Body of pancreas (tissue), 4 donors: ENCODE measurements around the gene SSH2. TPM values are rescaled to one million over a fixed set of nuclear protein-coding genes. Genes with fewer than 3 reads are reported as not detected.
A peak's percentile ranks its signal among the peaks of the same experiment; 100 is the strongest.

Experiments used
- ATAC-seq: fragments of 150-250 bp; one replicate; pipeline ENCODE4 v1.9.1; 2016
- DNase-seq, 4 donors: peaks; one replicate each; pipeline ENCODE4 v3.0.0-alpha.2; 2019
- H3K27ac ChIP-seq, 4 donors: fragments of 200-600 bp; sonication (generic); 1 replicate in 3 of 4; 2 replicates in 1 of 4; pipeline versions ENCODE4 v1.5.1 to v1.6.1; 2016 to 2019; ENCODE audit warnings: mild to moderate bottlenecking in 1 of 4, mixed read lengths in 1 of 4, moderate library complexity in 1 of 4
- H3K27me3 ChIP-seq, 2 donors: fragments of 200-600 bp; sonication (generic); one replicate each; pipeline ENCODE4 v1.6.0; 2016; ENCODE audit warnings: mild to moderate bottlenecking in 1 of 2
- H3K36me3 ChIP-seq, 2 donors: fragments of 200-600 bp; sonication (generic); replicated peaks in 1 of 2; 2 replicates each; pipeline ENCODE4 v1.5.1; 2016; ENCODE audit warnings: low read depth in 2 of 2; ENCODE audit not compliant: insufficient read depth in 1 of 2
- H3K4me1 ChIP-seq: fragments of 200-600 bp; sonication (generic); one replicate; pipeline ENCODE4 v1.6.0; 2016
- H3K4me3 ChIP-seq, 2 donors: fragments of 200-600 bp; sonication (generic); 1 replicate in 1 of 2; 2 replicates in 1 of 2; pipeline ENCODE4 v1.5.1; 2016 to 2019
- H3K9me3 ChIP-seq, 3 donors: fragments of 200-600 bp; sonication (generic); 1 replicate in 2 of 3; 2 replicates in 1 of 3; pipeline ENCODE4 v1.5.1; 2016
- CTCF ChIP-seq, 7 experiments: fragments of 450-650 bp in 4 of 7; fragments of 200-600 bp in 3 of 7; sonication (generic) in 3 of 7; IDR thresholded peaks; one replicate each; pipeline ENCODE4 v1.5.1; 2016 to 2019; ENCODE audit warnings: antibody characterized with exemption in 7 of 7
- POLR2A ChIP-seq, 3 donors: fragments of 450-650 bp; IDR thresholded peaks; one replicate each; pipeline ENCODE4 v1.6.1; 2016; ENCODE audit warnings: antibody characterized with exemption in 3 of 3, mild to moderate bottlenecking in 2 of 3
- WGBS, 2 donors: methylation state at CpG; one replicate each; pipeline ENCODE4 v1.1.5; 2017; 5-methylcytosine and 5-hydroxymethylcytosine counted together
- intact Hi-C: fragments of 100-400 bp; cut with DNase I; formaldehyde crosslinking; loops from one replicate; pipeline ENCODE4 v1.15.1; 2023
- total RNA-seq, 2 donors: library from RNA; depleted of rRNA; stranded (reverse); fragments of >200 nt; gene quantifications; one replicate each; pipeline ENCODE4 v1.1.0, GENCODE V29; 2016

The SSH2 gene
- total RNA-seq, 2 donors from 2014 or later = 8.2 to 8.6 TPM

- Histone ChIP-seq H3K4me1 (peaks cover 14% of the 10 kb centered on the region), H3K27me3 (no peaks in the 10 kb centered on the region), H3K4me3 (no peak overlapping the region), H3K36me3 (no peaks in the 10 kb centered on the region), H3K27ac (no peak overlapping the region), H3K9me3 (no peaks in the 10 kb centered on the region)
- no peak for TF ChIP-seq CTCF (IDR thresholded peaks at IDR 0.05)
- no peak for TF ChIP-seq POLR2A (IDR thresholded peaks at IDR 0.05)
- WGBS, 2 donors = 77 to 85% methylated on average over 5 to 13 of the region's 13 CpGs
- no peak for DNase-seq
- intact Hi-C loops = no loop called here
- no peak for ATAC-seq
These were observed 332.5 kb downstream of the SSH2 start for GRCh38 chr17:29597361-29598172.

DNA sequence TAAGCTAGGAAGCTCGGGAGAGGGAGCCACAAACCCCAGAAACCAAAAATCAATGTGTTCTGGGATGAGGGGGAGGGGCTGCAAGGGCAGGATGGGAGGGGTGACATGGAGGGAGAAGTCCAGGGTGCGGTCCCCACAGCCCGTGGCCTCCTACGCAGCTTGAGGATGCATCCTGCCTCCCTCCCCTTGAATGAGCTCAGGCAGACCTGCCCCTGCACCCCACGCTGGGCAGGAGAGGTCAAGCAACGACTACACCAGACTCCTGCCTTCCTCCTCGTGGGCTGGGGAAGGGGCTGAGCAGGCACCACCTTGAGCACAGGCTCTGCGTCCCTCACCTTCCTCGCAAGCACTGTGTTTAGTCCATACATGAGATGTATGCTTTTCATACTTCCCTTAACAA, 333.2 kb downstream of the SSH2 start:
- intact Hi-C loops = no loop called here
- no peak for DNase-seq

GRCh38 chr17:29595943-29596774, 333.9 kb downstream of the SSH2 start:
- WGBS, 2 donors = 70 to 89% methylated on average over 3 to 12 of the region's 12 CpGs
- no peak overlapping the region for H3K27ac ChIP-seq

More for the DNA sequence above, 333.2 kb downstream of the SSH2 start:
- no peak for TF ChIP-seq CTCF (IDR thresholded peaks at IDR 0.05)
- TF ChIP-seq POLR2A (IDR thresholded peaks at IDR 0.05) = no peak
- no peak overlapping the region for H3K27ac ChIP-seq
- H3K9me3 ChIP-seq = no peaks in the 10 kb centered on the region
- H3K27me3 ChIP-seq = no peaks in the 10 kb centered on the region
- H3K4me1 ChIP-seq = peaks cover 21% of the 10 kb centered on the region
- ATAC-seq = no peak
- 74 to 92% methylated on average over 2 to 9 of the region's 9 CpGs for WGBS, 2 donors
- H3K4me3 ChIP-seq = no peak overlapping the region
- H3K36me3 ChIP-seq = no peaks in the 10 kb centered on the region

More at GRCh38 chr17:29595943-29596774, 333.9 kb downstream of the SSH2 start:
- TF ChIP-seq POLR2A (IDR thresholded peaks at IDR 0.05) (no peak), CTCF (IDR thresholded peaks at IDR 0.05) (no peak)
- peaks cover 28% of the 10 kb centered on the region for H3K4me1 ChIP-seq
- H3K27me3 ChIP-seq = no peaks in the 10 kb centered on the region
- H3K9me3 ChIP-seq = no peaks in the 10 kb centered on the region
- no peaks in the 10 kb centered on the region for H3K36me3 ChIP-seq
- no peak for ATAC-seq
- intact Hi-C loops = no loop called here
- H3K4me3 ChIP-seq = no peak overlapping the region
- DNase-seq = peak in 1 of 4 donors; percentile 9
